GM12874 (cell line): ENCODE results near the gene INS.

Source experiments
- CTCF ChIP-seq: IDR thresholded peaks from 2 replicates; pipeline ENCODE4 v1.5.1; 2011; ENCODE audit warnings: low read depth, mild to moderate bottlenecking, control low read depth, low read length, moderate library complexity; ENCODE audit not compliant: insufficient read depth

The INS gene

GRCh38 chr11:2201542-2201941 is 40.5 kb upstream of the INS start:
- TF ChIP-seq CTCF, result no peak

- no peak for TF ChIP-seq CTCF
Observed at GRCh38 chr11:2200957-2201519, 40.0 kb upstream of the INS start.

- TF ChIP-seq CTCF, result no peak
Observed at GRCh38 chr11:2200536-2200935, 39.5 kb upstream of the INS start.

- no peak for TF ChIP-seq CTCF
Observed at GRCh38 chr11:2199466-2200341, 38.7 kb upstream of the INS start.

GRCh38 chr11:2198621-2199365 is 37.8 kb upstream of the INS start:
- no peak for TF ChIP-seq CTCF

- no peak for TF ChIP-seq CTCF
Observed at GRCh38 chr11:2197771-2198520, 36.9 kb upstream of the INS start.
